H1 (cell line): ENCODE results near the gene PPIP5K1. TPM values are rescaled to one million over a fixed set of nuclear protein-coding genes. Genes with fewer than 3 reads are reported as not detected.

ENCODE experiments used
- CTCF ChIA-PET: fragments of 300-600 bp; sonication (Branson Sonifier 250); formaldehyde crosslinking; loops from one replicate; lab custom pipeline; 2021; ENCODE audit not compliant: partially characterized antibody; lab: Charles Lee
- POLR2A ChIA-PET: fragments of 300-600 bp; sonication (Branson Sonifier 250); formaldehyde crosslinking; loops from one replicate; lab custom pipeline; 2021; ENCODE audit warnings: inconsistent platforms; ENCODE audit not compliant: partially characterized antibody; lab: Charles Lee
- DNase-seq, 2 experiments: peaks; one replicate each; pipeline versions ENCODE4 v3.0.0 to v3.0.0-alpha.2; 2010 to 2022; ENCODE audit warnings: low spot score in 2 of 2, low read depth in 1 of 2, mixed read lengths in 1 of 2
- FAIRE-seq: peaks from 2 replicates; lab custom pipeline; 2011; peaks lifted over from hg19 to GRCh38; lab: Jason Lieb, UNC
- H2AFZ ChIP-seq: 2 replicates; pipeline ENCODE4 v1.8.1; 2012; ENCODE audit warnings: low read length, inconsistent platforms
- H2AK5ac ChIP-seq: 2 replicates; pipeline ENCODE4 v1.6.1; 2013; ENCODE audit warnings: low read depth, low read length
- H2BK120ac ChIP-seq: replicated peaks from 2 replicates; pipeline ENCODE3; 2013; ENCODE audit warnings: low read depth, low read length, inconsistent platforms
- H2BK12ac ChIP-seq: 2 replicates; pipeline ENCODE4 v1.6.1; 2013; ENCODE audit warnings: low read depth, low read length
- H2BK15ac ChIP-seq: 2 replicates; pipeline ENCODE4 v1.6.1; 2013; ENCODE audit warnings: low read length
- H2BK20ac ChIP-seq: 2 replicates; pipeline ENCODE4 v1.6.1; 2013; ENCODE audit warnings: low read length
- H2BK5ac ChIP-seq: 2 replicates; pipeline ENCODE4 v1.6.1; 2013; ENCODE audit warnings: low read depth, low read length
- H3K14ac ChIP-seq: 2 replicates; pipeline ENCODE4 v1.6.1; 2013; ENCODE audit warnings: inconsistent platforms; ENCODE audit not compliant: insufficient read length
- H3K18ac ChIP-seq: 2 replicates; pipeline ENCODE4 v1.6.1; 2013; ENCODE audit warnings: low read length; ENCODE audit errors: extremely low read depth
- H3K23ac ChIP-seq: 2 replicates; pipeline ENCODE4 v1.6.1; 2013; ENCODE audit warnings: inconsistent platforms; ENCODE audit not compliant: insufficient read length
- H3K23me2 ChIP-seq: 2 replicates; pipeline ENCODE4 v1.6.1; 2013; ENCODE audit warnings: low read depth, low read length
- H3K27ac ChIP-seq: 2 replicates; pipeline ENCODE4 v1.6.1; 2011; ENCODE audit warnings: low read depth, low read length, inconsistent platforms
- H3K27me3 ChIP-seq, 4 experiments: replicated peaks in 1 of 4; 1 replicate in 1 of 4; 2 replicates in 3 of 4; pipeline versions ENCODE4 v1.6.1 to v1.8.1; 2011 to 2013; ENCODE audit warnings: low read length in 3 of 4, mild to moderate bottlenecking in 3 of 4, inconsistent platforms in 2 of 4, mixed read lengths in 2 of 4, moderate library complexity in 1 of 4; ENCODE audit not compliant: control insufficient read depth in 3 of 4, insufficient read depth in 3 of 4; ENCODE audit errors: extremely low read depth in 1 of 4
- H3K36me3 ChIP-seq, 4 experiments: 2 replicates each; pipeline versions ENCODE4 v1.6.1 to v1.8.1; 2011 to 2013; ENCODE audit warnings: mild to moderate bottlenecking in 4 of 4, low read length in 3 of 4, moderate library complexity in 2 of 4, control low read depth in 1 of 4, inconsistent platforms in 1 of 4; ENCODE audit not compliant: insufficient read depth in 4 of 4, control insufficient read depth in 2 of 4
- H3K4ac ChIP-seq: replicated peaks from 2 replicates; pipeline ENCODE3; 2013; ENCODE audit warnings: low read length, low read depth, mixed read lengths, inconsistent platforms; ENCODE audit not compliant: insufficient read length
- H3K4me1 ChIP-seq, 4 experiments: replicated peaks in 1 of 4; 1 replicate in 1 of 4; 2 replicates in 3 of 4; pipeline versions ENCODE4 v1.6.1 to v1.8.1; 2011 to 2013; ENCODE audit warnings: low read length in 3 of 4, inconsistent platforms in 2 of 4, mixed read lengths in 1 of 4; ENCODE audit not compliant: insufficient read depth in 4 of 4, control insufficient read depth in 3 of 4
- H3K4me2 ChIP-seq, 2 experiments: 2 replicates each; pipeline versions ENCODE4 v1.6.1 to v1.8.1; 2011 to 2013; ENCODE audit warnings: low read depth in 2 of 2, low read length in 2 of 2, control low read depth in 1 of 2, inconsistent platforms in 1 of 2, mild to moderate bottlenecking in 1 of 2; ENCODE audit not compliant: insufficient read depth in 1 of 2
- H3K4me3 ChIP-seq, 4 experiments: fragments of 200-600, 300-600 bp in 1 of 4; sonication (generic), shearing (Covaris generic), sonication (Bioruptor Twin) in 1 of 4; 2 replicates each; pipeline versions ENCODE4 v1.5.1 to v1.8.1; 2011 to 2016; ENCODE audit warnings: low read length in 4 of 4, low read depth in 3 of 4, control low read depth in 2 of 4, inconsistent platforms in 2 of 4, mild to moderate bottlenecking in 2 of 4, mixed read lengths in 1 of 4, moderate library complexity in 1 of 4; ENCODE audit not compliant: insufficient read depth in 2 of 4; ENCODE audit errors: extremely low read depth in 1 of 4
- H3K56ac ChIP-seq: replicated peaks from 2 replicates; pipeline ENCODE3; 2013; ENCODE audit warnings: low read depth, mild to moderate bottlenecking, mixed read lengths, low read length, inconsistent platforms; ENCODE audit not compliant: insufficient read length
- H3K79me1 ChIP-seq: 2 replicates; pipeline ENCODE4 v1.6.1; 2013; ENCODE audit warnings: low read depth, low read length, control low read depth
- H3K79me2 ChIP-seq, 2 experiments: 2 replicates each; pipeline versions ENCODE4 v1.6.1 to v1.8.1; 2012 to 2013; ENCODE audit warnings: low read length in 2 of 2, mild to moderate bottlenecking in 2 of 2, inconsistent platforms in 1 of 2; ENCODE audit not compliant: insufficient read depth in 2 of 2, control insufficient read depth in 1 of 2
- H3K9ac ChIP-seq, 4 experiments: replicated peaks in 1 of 4; 1 replicate in 1 of 4; 2 replicates in 3 of 4; pipeline versions ENCODE4 v1.6.1 to v1.8.1; 2011 to 2013; ENCODE audit warnings: low read depth in 3 of 4, low read length in 3 of 4, control low read depth in 2 of 4, mild to moderate bottlenecking in 2 of 4, moderate library complexity in 2 of 4, inconsistent platforms in 1 of 4; ENCODE audit errors: extremely low read depth in 1 of 4
- H3K9me3 ChIP-seq, 2 experiments: 2 replicates each; pipeline versions ENCODE4 v1.6.1 to v1.8.1; 2012 to 2013; ENCODE audit warnings: mild to moderate bottlenecking in 2 of 2, moderate library complexity in 2 of 2, control low read depth in 1 of 2, inconsistent platforms in 1 of 2, low read depth in 1 of 2, low read length in 1 of 2, mixed read lengths in 1 of 2; ENCODE audit not compliant: insufficient read depth in 2 of 2
- H4K20me1 ChIP-seq, 2 experiments: replicated peaks in 1 of 2; 2 replicates each; pipeline versions ENCODE3 to v1.8.1; 2011 to 2013; ENCODE audit warnings: inconsistent platforms in 2 of 2, low read length in 2 of 2, mild to moderate bottlenecking in 1 of 2; ENCODE audit not compliant: insufficient read depth in 2 of 2, control insufficient read depth in 1 of 2
- H4K5ac ChIP-seq: 2 replicates; pipeline ENCODE4 v1.6.1; 2013; ENCODE audit warnings: low read length, low read depth, mixed read lengths, inconsistent platforms; ENCODE audit not compliant: insufficient read length
- H4K8ac ChIP-seq: 2 replicates; pipeline ENCODE4 v1.8.0; 2013; ENCODE audit warnings: mild to moderate bottlenecking, moderate library complexity, low read length, inconsistent platforms; ENCODE audit not compliant: insufficient read depth; ENCODE audit errors: extremely low read depth
- H4K91ac ChIP-seq: replicated peaks from 2 replicates; pipeline ENCODE3; 2013; ENCODE audit warnings: low read length, mixed read lengths, inconsistent platforms; ENCODE audit not compliant: insufficient read length
- CHD1 ChIP-seq: IDR thresholded peaks from 2 replicates; pipeline ENCODE4 v1.6.1; 2012; ENCODE audit warnings: low read depth, low read length, improper control_type of control experiment
- EGR1 ChIP-seq: IDR thresholded peaks from 2 replicates; pipeline ENCODE4 v1.6.1; 2011; ENCODE audit warnings: low read depth, low read length, borderline replicate concordance
- EZH2 ChIP-seq: fragments of 200-600 bp; sonication (generic); IDR thresholded peaks from 2 replicates; pipeline ENCODE4 v1.7.1; 2012; ENCODE audit warnings: low read depth, mild to moderate bottlenecking, moderate library complexity, low read length, inconsistent platforms; ENCODE audit not compliant: severe bottlenecking
- HDAC2 ChIP-seq, 2 experiments: fragments of 300-600 bp in 1 of 2; sonication (generic) in 1 of 2; IDR thresholded peaks; 2 replicates each; pipeline ENCODE4 v1.6.1; 2011 to 2012; ENCODE audit warnings: low read depth in 2 of 2, low read length in 2 of 2, mild to moderate bottlenecking in 2 of 2, moderate library complexity in 2 of 2, borderline replicate concordance in 1 of 2, inconsistent platforms in 1 of 2
- JUND ChIP-seq: IDR thresholded peaks from 2 replicates; pipeline ENCODE4 v1.6.1; 2011; ENCODE audit warnings: mild to moderate bottlenecking, improper control_type of control experiment, low read length
- NRF1 ChIP-seq: IDR thresholded peaks from 2 replicates; pipeline ENCODE4 v1.6.1; 2011; ENCODE audit warnings: mild to moderate bottlenecking, low read depth, low read length, improper control_type of control experiment
- POLR2A ChIP-seq, 2 experiments: IDR thresholded peaks; 1 replicate in 1 of 2; 2 replicates in 1 of 2; pipeline ENCODE4 v1.6.1; 2011; ENCODE audit warnings: low read depth in 2 of 2, low read length in 2 of 2, mild to moderate bottlenecking in 2 of 2; ENCODE audit errors: control extremely low read depth in 1 of 2
- POLR2AphosphoS5 ChIP-seq: IDR thresholded peaks from 2 replicates; pipeline ENCODE4 v1.6.1; 2011; ENCODE audit warnings: low read depth, low read length
- RAD21 ChIP-seq, 2 experiments: IDR thresholded peaks in 1 of 2; conservative IDR thresholded peaks in 1 of 2; 2 replicates each; pipeline ENCODE4 v1.6.1; 2011; ENCODE audit warnings: low read depth in 2 of 2, low read length in 2 of 2, improper control_type of control experiment in 1 of 2, inconsistent platforms in 1 of 2, mild to moderate bottlenecking in 1 of 2, moderate library complexity in 1 of 2
- RXRA ChIP-seq: IDR thresholded peaks from 2 replicates; pipeline ENCODE4 v1.6.1; 2011; ENCODE audit warnings: low read depth, mild to moderate bottlenecking, low read length, moderate library complexity; ENCODE audit not compliant: insufficient read depth
- SIN3A ChIP-seq, 2 experiments: IDR thresholded peaks in 1 of 2; conservative IDR thresholded peaks in 1 of 2; 2 replicates each; pipeline ENCODE4 v1.6.1; 2011 to 2012; ENCODE audit warnings: low read length in 2 of 2, improper control_type of control experiment in 1 of 2, low read depth in 1 of 2, mild to moderate bottlenecking in 1 of 2
- SP2 ChIP-seq: IDR thresholded peaks from 2 replicates; pipeline ENCODE4 v1.6.1; 2012; ENCODE audit warnings: mild to moderate bottlenecking, low read length, inconsistent platforms
- TAF7 ChIP-seq: optimal IDR thresholded peaks from 2 replicates; pipeline ENCODE3; 2011; ENCODE audit warnings: low read depth, mild to moderate bottlenecking, inconsistent platforms, low read length, moderate library complexity, borderline replicate concordance
- YY1 ChIP-seq: IDR thresholded peaks from 2 replicates; pipeline ENCODE4 v1.6.1; 2011; ENCODE audit warnings: low read depth, mild to moderate bottlenecking, low read length
- WGBS, 2 experiments: shearing (Covaris generic) in 1 of 2; methylation state at CpG; one replicate each; pipeline versions ENCODE4 v1.1.6 to v1.1.7; 2013 to 2015; ENCODE audit warnings: low lambda C conversion rate in 2 of 2, mixed read lengths in 2 of 2, inconsistent platforms in 1 of 2, low coverage in 1 of 2, missing lambda C conversion rate in 1 of 2; ENCODE audit not compliant: insufficient replicate concordance in 2 of 2, insufficient coverage in 1 of 2, insufficient read length in 1 of 2; ENCODE audit errors: extremely low coverage in 1 of 2, missing lambda C conversion rate in 1 of 2; 5-methylcytosine and 5-hydroxymethylcytosine counted together
- polyA plus RNA-seq, 7 experiments: library from polyadenylated mRNA; depleted of rRNA in 3 of 7; stranded (reverse) in 5 of 7; unstranded in 2 of 7; fragments of >200 nt in 5 of 7; fragments of 200-250 nt in 2 of 7; gene quantifications; 1 replicate in 5 of 7; 2 replicates in 1 of 7; 4 replicates in 1 of 7; pipeline versions ENCODE4 v1.2.1 to v1.2.3, GENCODE V29; 2011 to 2013; ENCODE audit warnings: missing spikeins in 2 of 7, mixed read lengths in 2 of 7
- total RNA-seq: library from RNA; stranded (reverse); fragmentation: NEBNext Ultra II Directional; extraction: Animal tissue kit (Norgen Biotek cat#: 25700); gene quantifications from 2 replicates; pipeline ENCODE4 v1.2.1, GENCODE V29; 2021

PPIP5K1 gene
- total and polyA plus RNA-seq, 2 of the 8 experiments (the other 6 are each of a cell fraction or from before 2014, with no cell fraction given), result 18.8 to 22.7 TPM

GRCh38 chr15:43545426-43545825 lies 44.6 kb downstream of the PPIP5K1 start:
- Histone ChIP-seq H3K79me2 (no peaks in the 10 kb centered on the region), H3K23ac (no peak overlapping the region), H3K14ac (no peak overlapping the region), H3K9ac (no peak overlapping the region), H4K8ac (no peak overlapping the region), H3K27ac (no peak overlapping the region), H2BK120ac (no peak overlapping the region), H2BK12ac (no peak overlapping the region), H3K56ac (no peak overlapping the region), H3K27me3 (no peaks in the 10 kb centered on the region), H3K23me2 (no peaks in the 10 kb centered on the region), H3K4me3 (no peak overlapping the region), H4K91ac (no peak overlapping the region), H4K5ac (no peak overlapping the region), H2BK20ac (no peak overlapping the region), H3K9me3 (no peaks in the 10 kb centered on the region), H3K4me2 (no peak overlapping the region), H4K20me1 (no peaks in the 10 kb centered on the region), H3K4ac (no peak overlapping the region), H2AFZ (no peak overlapping the region), H3K36me3 (no peaks in the 10 kb centered on the region; a peak in 1 of 8 replicates), H3K4me1 (no peaks in the 10 kb centered on the region), H2BK5ac (no peak overlapping the region), H3K18ac (no peak overlapping the region), H2BK15ac (no peak overlapping the region), H2AK5ac (no peak overlapping the region), H3K79me1 (no peaks in the 10 kb centered on the region)
- ChIA-PET POLR2A (no interaction called here), CTCF (interaction anchor here (1.6 kb wide), 1 partner anchor 31 kb away, joined by 4 read pairs; no protein-coding TSS in a partner anchor)
- DNase-seq, result no peak
- FAIRE-seq, result no peak
- WGBS, 2 experiments, result 71% methylated on average over 1 of the region's 1 CpG; no CpG with 5 or more reads in 1 of the 2 experiments
- TF ChIP-seq YY1 (no peak), SIN3A (conservative IDR thresholded peaks at IDR 0.05 in 1 of 2, IDR thresholded peaks at IDR 0.05 in 1 of 2; ENCODE audit: low read depth in 1 of 2, low read length in 2 of 2) (no peak), POLR2AphosphoS5 (no peak), RXRA (no peak), EZH2 (no peak), JUND (no peak), NRF1 (no peak), RAD21 (IDR thresholded peaks at IDR 0.05 in 1 of 2, conservative IDR thresholded peaks at IDR 0.05 in 1 of 2; ENCODE audit: low read depth in 2 of 2, low read length in 2 of 2) (no peak), HDAC2 (IDR thresholded peaks at IDR 0.05; ENCODE audit: borderline replicate concordance in 1 of 2, low read depth in 2 of 2, low read length in 2 of 2) (no peak), SP2 (no peak), EGR1 (no peak), TAF7 (no peak), CHD1 (no peak), POLR2A (IDR thresholded peaks at IDR 0.05; ENCODE audit: control extremely low read depth in 1 of 2, low read depth in 2 of 2, low read length in 2 of 2) (no peak)
